Iris pigment epithelial cell (primary cell): Measurements from ENCODE around the gene CRYL1.

ENCODE experiments used
- DNase-seq: peaks from one replicate; pipeline ENCODE4 v3.0.0-alpha.2; 2011; ENCODE audit warnings: low read depth

CRYL1 gene

DNA sequence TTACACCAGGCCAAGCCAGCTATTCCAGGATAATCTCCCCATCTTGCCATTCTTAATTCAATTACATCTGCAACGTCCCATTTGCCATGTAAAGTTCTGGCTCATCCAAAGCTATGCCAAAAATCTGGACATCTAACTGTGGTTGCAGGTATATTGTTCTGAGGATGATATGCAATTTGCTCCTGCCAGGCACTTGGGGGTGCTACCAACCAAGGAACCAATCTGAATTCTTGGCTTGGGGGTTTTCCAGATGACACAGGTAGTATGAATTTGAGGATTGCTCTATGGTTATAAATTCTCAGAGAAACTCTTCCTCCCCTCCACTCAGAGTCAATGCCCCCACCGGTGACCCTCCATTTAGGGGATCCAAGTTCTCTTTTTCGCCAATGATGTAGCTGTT, 33.0 kb downstream of the CRYL1 start:
- peak; percentile 50 for DNase-seq

DNA sequence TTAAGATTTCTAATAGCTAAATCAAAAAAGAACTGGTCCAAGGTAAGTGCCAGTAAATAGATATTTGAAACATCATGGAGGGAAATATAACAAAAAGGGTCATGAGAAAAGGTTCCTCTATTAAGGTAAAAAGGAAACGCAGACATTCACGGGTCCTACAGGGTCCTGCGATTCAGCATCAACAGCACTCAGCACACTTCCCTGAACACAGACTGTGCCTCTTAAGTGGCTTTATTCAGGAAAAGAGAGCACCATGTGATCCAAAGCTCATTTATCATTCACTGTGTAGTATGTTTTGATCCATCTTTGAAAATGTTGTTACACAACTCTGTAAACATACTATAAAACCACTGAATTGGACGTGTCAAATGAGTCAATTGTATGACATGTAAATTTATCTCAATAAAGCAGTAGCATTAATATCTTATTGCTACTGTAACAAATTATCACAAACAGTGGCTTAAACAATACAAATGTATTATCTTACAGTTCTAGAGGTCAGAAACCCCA, 33.7 kb downstream of the CRYL1 start:
- DNase-seq, result peak; percentile 12

DNA sequence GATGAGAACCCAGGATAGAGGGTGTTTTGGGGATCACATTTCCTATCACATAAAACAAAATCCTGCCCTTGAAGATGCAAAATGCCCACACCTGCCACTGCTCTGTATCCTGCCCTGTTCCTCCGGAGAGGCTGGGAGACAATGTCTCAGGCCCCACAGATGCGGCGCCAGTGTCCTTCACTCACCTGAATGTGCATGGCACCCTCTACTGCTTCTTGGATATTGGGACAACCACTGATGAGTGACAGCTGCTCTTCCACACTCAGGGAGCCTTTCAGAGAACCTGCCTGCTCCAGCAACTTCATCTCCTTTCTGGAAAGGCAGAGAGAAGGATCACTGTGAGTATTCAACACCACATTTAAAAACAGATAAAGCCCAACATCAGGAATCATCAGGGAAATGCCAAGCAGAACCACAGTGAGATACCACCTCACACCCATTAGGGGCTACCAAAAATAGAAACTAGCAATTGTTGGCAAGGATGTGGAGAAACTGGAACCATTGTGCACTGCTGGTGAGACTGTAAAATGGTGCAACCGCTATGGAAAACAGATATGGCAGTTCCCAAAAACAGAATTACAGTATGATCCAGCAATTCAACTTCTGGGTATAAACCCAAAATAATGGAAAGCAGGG, 36.4 kb downstream of the CRYL1 start:
- DNase-seq, result no peak

DNA sequence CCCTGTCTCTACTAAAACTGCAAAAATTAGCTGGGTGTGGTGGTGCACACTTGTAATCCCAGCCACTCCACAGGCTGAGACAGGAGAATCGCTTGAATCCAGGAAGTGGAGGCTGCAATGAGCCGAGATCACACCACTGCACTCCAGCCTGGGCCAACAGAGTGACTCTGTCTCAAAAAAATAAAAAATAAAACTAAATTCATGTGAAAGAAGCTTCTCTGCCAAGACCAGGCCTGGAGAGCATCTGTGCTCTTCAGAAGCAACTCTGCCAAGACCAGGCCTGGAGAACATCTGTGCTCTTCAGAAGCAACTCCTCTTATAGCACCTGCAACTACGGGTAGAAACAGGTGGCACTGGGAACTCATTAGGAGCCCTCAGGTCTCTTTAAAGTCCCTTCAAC, 37.7 kb downstream of the CRYL1 start:
- DNase-seq, result no peak

DNA sequence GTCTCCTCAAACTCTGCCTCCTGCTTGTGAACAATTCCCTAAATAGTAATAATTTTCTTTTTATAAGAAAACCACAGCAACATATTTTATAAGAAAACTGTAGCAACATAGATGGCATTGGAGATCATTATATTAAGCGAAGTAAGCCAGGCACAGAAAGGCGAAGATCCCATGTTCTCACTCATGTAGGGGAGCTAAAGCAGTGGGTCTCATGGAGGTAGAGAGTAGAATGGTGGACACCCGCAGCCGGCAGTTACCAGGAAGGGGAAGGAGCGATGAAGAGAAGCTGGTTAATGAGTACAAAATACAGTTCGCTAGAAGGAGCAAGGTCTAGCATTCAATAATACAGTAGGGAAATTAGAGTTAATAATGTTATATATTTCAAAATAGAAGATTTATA, 42.9 kb downstream of the CRYL1 start:
- no peak for DNase-seq

DNA sequence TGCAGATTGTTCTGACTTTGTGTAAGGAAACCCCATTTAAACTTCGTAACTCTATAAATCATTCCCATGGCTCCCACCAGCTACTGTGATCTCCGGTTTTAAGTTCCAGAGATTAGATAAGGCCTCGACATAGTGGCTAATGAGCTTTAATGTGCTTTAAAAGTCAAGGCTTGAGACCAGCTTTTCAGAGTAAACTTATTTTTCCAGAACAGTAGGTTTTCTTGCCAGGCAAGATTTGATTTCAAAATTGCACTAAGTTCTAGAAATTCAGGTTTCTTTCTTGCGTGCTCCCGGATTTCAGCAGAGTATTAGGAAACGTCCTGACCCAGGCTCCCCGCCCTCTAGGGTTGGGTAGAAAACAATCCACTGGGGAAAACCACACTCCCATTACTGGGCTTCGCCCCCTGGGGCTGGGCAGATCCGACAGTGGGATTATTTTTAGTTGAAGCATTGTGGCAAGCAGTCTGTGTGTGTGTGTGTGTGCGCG, 43.3 kb downstream of the CRYL1 start:
- no peak for DNase-seq

DNA sequence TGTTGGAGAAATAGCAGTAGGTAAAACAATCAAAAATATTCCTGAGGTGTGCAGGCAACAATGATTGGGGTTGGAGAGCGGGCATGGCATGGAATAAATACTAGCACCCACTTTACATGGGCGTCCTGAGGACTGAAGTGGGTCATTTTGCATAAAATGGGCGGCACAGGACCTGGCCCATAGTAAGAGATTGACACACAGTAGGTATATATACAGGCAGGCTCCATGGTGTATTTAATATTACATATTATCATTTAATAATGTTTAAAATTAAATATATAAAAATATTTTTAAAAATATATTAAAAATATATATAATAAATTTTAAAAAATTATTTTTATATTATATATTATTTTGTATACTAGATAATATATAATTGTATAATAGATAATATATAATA, 48.3 kb downstream of the CRYL1 start:
- no peak for DNase-seq

DNA sequence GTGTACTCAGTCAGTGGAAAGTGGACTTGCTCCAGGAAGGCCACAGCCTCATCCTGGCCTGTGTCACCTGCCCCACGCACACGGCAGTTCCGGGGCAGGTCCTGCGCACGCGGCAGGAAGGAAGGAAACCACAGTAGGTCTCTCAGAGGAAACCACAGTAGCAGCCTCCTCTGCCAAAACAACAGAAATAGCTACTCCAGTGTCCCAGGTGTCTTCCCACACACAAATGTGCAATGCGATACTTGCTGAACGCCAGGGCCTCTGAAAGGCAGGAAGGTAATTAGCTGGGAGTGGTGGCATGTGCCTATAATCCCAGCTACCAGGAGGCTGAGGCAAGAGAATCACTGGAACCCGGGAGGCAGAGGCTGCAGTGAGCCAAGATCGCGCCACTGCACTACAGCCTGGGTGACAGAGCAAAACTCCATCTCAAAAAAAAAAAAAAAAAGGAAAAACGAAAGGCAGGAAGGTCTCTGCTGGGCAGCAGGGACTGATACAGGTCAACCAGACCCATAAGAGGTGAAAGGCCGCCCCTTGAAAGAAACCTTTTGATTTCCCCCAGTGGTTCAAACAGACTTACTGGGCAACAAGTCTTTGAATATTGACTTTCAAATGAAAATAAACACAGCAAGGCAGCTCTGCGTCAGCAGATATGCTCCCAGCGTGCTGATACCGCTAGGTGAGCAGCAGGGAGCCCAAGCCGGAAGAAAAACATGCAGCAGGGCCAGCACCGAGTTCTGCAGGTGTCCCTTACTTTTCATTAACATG, 49.5 kb downstream of the CRYL1 start:
- DNase-seq, result no peak

DNA sequence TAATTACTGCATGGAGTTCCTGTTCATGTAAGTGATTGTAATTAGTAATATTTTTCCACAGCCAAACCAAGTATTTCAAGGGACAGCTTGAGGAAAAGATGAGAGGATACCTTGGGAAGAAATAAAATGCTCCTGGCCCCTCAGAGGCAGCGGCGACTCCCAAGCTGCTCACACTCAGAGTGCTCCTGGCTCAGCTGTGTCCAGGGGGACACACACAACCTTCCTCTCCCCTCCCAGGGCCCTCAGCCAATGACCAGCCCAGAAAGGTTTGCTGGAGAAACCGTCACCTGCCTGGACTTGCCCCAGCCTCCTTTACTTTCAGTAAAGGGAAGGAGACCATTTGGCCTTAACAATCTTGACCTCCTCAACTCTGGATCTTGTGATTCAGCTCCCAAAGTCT, 51.1 kb downstream of the CRYL1 start:
- DNase-seq, result no peak

DNA sequence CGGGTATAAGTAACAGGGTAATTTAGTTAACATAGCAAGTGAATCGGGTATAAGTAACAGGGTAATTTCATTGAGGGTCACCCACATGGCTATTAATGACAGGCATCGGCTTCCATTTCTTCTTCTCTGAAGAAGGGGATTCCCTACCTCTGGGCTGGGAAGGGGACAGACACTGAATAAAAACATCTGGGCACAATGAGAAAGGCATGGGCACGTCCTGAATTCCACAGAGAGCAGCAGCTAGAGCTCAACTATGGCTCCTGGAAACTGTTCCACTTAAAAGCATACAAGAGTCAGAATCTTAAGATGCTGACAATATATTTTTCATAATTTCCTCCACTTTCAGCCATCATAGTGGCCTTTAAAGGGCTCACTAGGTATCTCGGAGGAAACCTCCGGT, 51.8 kb downstream of the CRYL1 start:
- no peak for DNase-seq

DNA sequence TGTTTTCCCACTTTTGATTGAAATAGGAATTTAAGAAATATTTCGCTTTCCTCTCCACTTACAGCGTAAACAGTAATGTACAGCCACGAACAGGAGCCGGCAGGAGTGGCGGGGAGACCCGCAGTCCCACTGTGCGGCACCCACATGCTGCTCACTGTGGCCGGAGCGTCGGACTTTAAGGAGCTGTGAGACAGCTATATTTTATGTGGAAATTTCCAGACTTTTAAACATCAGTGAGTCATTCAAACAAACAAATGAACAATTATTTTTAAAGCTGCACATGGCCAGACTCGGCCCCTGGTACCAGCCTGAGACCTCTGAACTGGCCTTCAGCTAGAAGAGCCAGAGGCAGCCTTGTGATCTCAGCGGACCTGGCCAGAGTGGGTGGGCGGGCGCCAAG, 52.5 kb downstream of the CRYL1 start:
- no peak for DNase-seq

DNA sequence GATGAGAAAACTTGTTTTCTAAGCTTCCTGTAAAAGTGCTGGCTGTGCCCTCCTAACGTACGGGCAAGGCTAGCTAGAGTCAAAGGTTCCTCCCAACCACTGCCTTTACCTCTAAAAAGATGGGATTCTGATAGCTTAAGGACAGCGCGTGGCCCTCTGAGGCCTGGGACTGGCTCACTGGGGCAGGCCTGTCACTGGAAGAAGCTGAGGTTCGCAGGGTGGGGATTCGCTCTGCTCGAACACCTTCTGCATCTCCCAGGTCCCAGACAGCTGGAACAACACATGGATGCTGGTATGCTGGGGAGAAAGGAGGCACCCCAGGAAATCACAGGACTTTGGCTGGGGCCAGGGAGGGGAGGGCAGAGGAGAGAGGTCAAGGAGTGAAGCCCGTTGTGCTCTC, 53.1 kb downstream of the CRYL1 start:
- DNase-seq, result no peak

DNA sequence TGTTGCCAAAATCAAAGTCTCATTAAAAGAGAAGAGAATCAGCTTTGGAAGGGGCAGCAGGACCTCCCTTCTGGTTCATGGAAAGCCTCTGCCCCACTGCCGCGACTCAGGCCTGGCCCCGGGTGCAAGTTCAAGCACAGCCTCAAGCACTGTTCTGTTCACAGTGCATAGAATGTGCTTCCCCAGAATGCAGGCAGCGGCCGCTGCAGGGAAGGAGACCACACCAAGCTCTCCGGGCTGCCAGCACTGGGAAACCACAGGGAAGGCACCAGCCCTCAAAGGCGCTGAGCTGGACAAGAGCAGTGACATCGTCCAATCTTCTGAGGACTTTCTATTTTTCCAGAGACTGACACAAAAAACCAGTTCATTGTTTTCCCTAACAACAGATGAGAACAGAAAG, 55.5 kb downstream of the CRYL1 start:
- no peak for DNase-seq

DNA sequence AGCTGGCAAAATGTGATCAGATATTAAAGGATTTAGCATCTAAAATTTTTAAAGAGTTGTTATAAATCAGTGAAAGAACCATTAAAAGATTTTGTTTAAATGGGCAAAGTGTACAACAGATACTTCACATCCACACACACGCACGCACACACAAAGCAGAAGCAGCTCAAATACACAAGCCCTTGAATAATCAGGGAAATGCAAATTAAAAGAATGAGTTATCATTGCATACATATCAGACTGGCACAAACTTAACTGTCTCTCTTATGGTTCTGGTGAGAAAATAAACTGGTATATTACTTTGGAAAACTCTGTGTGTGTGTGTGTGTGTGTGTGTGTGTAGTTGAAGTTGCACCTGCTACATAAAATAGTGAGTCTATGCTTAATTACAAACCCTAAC, 59.3 kb downstream of the CRYL1 start:
- no peak for DNase-seq

DNA sequence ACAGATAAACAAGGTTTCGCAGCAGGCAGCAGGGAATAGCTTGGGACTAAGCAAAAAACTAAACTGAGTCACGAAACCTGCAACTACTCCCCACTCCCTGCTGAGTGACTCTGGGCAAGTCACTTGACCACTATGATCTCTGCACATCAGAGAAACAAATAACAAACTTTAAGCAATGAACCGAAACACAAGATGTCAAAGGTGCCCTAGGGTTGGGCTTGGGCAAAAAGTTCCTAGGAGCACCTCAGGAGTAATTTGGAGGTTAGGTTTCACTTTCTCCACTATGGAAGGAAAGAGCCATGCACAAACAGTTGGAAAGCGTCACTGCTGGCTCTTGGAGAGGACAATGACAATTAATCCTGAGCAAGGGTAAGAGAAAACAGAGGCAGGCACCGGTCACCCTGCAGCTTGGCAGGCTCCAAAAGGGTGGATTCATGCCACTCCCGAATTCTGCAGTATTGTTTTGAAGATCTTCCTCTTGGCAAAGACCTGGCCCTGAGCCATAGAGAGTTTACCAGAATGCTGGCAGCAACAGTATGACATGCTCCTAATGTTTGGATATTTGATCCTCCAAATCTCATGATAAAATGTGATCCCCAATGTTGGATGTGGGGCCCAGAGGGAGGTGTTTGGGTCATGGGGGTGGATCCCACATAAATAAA, 60.3 kb downstream of the CRYL1 start:
- no peak for DNase-seq

DNA sequence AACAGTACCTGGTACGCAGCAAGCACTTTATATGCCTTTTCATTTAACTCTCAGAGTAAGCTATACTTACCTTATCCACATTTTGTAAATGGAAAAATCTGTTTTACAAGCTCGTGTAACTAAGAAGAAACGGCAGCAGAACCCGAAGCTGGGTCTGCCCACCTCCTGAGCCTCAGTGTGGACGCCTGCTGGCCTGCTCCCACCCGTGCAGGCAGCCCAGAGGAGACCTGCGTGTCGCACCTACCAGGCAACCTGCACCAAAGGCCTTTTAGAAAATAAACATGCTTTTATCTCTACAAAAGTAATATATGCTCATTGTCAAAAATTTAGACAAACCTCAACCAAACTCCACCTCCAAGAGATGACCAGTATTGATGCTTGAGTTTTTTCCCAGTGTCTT, 62.7 kb downstream of the CRYL1 start:
- no peak for DNase-seq

DNA sequence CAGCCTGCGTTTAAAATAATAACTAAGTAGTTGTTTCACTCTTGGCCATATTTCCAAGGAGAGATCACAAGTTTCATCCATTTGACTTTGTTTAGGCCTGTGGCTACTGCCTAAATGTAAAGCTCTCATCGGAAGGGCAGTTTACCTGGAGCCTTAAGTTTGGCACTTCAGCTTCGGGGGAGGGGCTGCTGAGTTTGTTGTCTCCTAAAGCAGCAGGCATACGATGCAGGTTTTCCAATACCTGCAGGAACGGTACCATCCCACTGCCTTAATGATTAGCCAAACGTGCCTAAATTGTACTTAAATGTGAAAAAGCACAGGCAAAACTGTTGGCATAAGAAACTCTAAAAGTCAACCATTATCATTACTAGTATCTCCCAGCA, 63.1 kb downstream of the CRYL1 start:
- DNase-seq, result no peak

DNA sequence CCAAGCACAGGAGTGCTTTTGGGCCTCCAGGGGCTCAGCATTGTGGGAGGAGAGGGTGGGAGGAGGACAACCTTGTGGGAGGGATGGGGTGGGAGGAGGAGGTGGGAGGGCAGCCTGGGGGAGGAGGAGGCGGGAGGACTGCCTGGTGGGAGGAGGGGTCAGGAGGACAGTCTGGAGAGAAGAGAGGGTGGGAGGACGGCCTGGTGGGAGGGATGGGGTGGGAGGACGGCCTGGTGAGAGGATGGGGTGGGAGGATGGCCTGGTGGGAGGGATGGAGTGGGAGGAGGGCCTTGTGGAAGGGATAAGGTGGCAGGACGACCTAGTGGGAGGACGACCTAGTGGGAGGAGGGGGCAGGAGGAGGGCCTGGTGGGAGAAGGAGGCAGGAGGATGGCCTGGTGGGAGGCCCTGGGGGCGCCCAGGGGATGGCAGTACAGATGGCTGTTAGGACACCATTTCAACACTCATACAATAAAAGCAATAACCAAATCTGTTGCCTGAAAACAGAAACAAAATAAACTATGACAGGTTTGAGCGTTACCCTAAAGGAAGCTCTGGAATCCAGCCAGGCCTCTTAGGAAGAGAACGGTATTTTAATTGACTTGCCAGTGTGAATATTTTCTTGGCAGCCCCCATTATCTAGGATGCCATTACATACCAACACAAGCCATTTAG, 63.7 kb downstream of the CRYL1 start:
- DNase-seq, result no peak

DNA sequence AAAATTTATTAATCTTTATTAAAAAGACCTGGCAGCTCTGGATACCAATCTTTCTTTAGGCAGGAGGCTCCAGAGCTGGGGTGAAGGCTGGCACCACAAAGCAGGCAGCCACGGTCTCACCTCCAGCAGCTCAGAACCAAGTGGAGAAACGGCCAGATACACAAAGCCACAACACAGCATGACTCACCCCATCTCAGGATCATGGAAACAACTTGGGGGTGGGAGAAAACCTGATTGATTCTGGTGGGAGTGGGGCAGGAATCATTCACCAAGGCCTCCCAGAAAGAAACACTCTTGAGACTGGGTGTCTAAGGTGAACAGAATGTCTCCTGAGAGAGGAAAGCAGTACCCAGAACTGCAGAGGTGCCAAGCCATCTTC, 64.2 kb downstream of the CRYL1 start:
- DNase-seq, result peak; percentile 67

DNA sequence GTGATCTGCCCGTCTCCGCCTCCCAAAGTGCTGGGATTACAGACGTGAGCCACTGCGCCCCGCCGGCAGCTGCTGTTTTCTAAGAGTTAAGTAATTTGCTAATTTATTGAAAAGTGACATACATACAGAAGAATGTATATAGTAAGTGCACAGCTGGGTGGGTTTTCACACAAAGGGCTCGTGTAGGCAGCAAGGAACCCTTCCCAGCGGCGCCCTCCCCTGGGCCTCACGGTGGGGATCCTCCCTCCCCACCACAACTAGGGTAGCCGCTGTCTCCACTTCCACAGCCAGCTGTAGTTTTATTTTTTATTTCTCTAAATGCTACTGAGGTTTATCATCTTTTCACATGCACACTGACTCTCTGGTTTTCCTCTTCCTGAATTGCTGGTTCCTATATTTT, 64.9 kb downstream of the CRYL1 start:
- no peak for DNase-seq

DNA sequence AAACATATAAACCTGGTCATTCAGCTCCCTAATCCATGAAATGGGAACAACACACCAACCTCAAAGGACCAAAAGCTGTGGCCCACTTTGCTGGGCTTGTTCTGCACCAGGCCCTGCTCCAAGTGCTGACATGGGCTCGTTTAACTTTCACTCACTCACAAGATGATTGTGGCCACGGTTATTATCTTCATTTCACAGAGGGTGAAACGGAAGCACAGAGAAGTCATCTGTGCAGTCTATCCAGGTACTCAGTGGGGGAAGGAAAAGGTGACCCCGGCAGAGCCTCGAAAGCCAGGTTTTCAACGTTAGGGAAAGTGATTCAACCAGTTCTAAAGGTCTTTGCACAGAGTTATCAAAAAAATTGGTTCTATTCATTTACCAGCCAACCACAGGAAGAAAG, 68.0 kb downstream of the CRYL1 start:
- no peak for DNase-seq

DNA sequence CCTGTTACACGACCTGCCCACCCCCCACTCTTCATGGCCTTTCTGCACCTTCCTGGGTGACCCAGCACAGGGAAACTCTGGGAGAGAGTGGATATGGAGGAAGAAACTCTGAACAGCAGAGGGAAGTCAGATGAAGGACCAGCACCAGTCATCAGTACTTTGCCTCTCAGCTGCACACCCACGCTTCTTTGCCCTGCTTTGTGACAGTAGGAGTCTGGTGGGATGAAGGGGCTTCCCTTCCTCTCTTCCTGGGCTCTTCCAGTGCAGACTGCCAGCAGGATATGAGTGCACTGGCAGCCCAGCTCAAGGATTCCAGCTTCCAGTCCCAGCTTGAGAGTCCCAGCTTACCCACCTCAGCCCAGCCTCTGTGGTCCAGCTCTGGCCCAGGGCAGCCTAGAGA, 68.9 kb downstream of the CRYL1 start:
- no peak for DNase-seq

DNA sequence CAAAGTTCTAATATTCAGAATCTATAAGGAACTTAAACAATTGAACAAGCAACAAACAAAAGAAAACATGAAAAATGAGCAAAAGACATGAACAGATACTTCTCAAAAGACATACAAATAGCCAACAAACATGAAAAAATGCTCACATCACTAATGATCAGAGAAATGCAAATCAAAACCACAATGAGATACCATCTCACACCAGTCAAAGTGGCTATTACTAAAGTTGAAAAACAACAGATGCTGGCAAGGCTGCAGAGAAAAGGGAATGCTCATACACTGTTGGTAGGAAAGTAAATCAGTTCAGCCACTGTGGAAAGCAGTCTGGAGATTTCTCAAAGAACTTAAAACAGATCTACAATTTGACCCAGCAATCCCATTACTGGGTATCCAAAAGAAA, 74.3 kb downstream of the CRYL1 start:
- DNase-seq, result no peak
